Hepatocyte (in vitro differentiated cells): ENCODE data around the gene METAP1D. TPM values are rescaled to one million over a fixed set of nuclear protein-coding genes. Genes with fewer than 3 reads are reported as not detected.

Source experiments
- DNase-seq: peaks from one replicate; pipeline ENCODE4 v3.0.0-alpha.2; 2016; ENCODE audit warnings: low spot score
- H2AFZ ChIP-seq: fragments of 200-600 bp; sonication (generic); 2 replicates; pipeline ENCODE4 v1.6.0; 2016; ENCODE audit warnings: antibody characterized with exemption, mild to moderate bottlenecking
- H3K27ac ChIP-seq: fragments of 200-600 bp; sonication (generic); 2 replicates; pipeline ENCODE4 v1.5.1; 2016; ENCODE audit warnings: mild to moderate bottlenecking
- H3K27me3 ChIP-seq: fragments of 200-600 bp; sonication (generic); 2 replicates; pipeline ENCODE4 v1.6.1; 2016
- H3K36me3 ChIP-seq: fragments of 200-600 bp; sonication (generic); replicated peaks from 2 replicates; pipeline ENCODE4 v1.5.1; 2016; ENCODE audit warnings: low read depth; ENCODE audit not compliant: insufficient read depth
- H3K4me1 ChIP-seq: fragments of 200-600 bp; sonication (generic); 2 replicates; pipeline ENCODE4 v1.5.1; 2016; ENCODE audit warnings: mild to moderate bottlenecking, moderate library complexity; ENCODE audit not compliant: insufficient read depth
- H3K4me2 ChIP-seq: fragments of 200-600 bp; sonication (generic); 2 replicates; pipeline ENCODE4 v1.6.0; 2016
- H3K4me3 ChIP-seq: fragments of 200-600 bp; sonication (generic); 2 replicates; pipeline ENCODE4 v1.5.1; 2016; ENCODE audit warnings: mild to moderate bottlenecking
- H3K79me2 ChIP-seq: fragments of 200-600 bp; sonication (generic); 2 replicates; pipeline ENCODE4 v1.6.0; 2017; ENCODE audit warnings: mild to moderate bottlenecking
- H3K9me2 ChIP-seq: fragments of 200-600 bp; sonication (generic); replicated peaks from 2 replicates; pipeline ENCODE4 v1.6.0; 2017; ENCODE audit warnings: mild to moderate bottlenecking; ENCODE audit not compliant: insufficient read depth
- H3K9me3 ChIP-seq: fragments of 200-600 bp; sonication (generic); 2 replicates; pipeline ENCODE4 v1.5.1; 2016; ENCODE audit warnings: low read depth, mild to moderate bottlenecking
- H4K20me1 ChIP-seq: fragments of 200-600 bp; sonication (generic); 2 replicates; pipeline ENCODE4 v1.6.0; 2016; ENCODE audit warnings: mild to moderate bottlenecking; ENCODE audit not compliant: insufficient read depth, poor library complexity, severe bottlenecking
- CTCF ChIP-seq: fragments of 200-600 bp; sonication (generic); IDR thresholded peaks from 2 replicates; pipeline ENCODE4 v1.5.1; 2016; ENCODE audit warnings: antibody characterized with exemption, mild to moderate bottlenecking; ENCODE audit not compliant: poor library complexity
- EZH2 ChIP-seq: fragments of 200-600 bp; sonication (generic); IDR thresholded peaks from 2 replicates; pipeline ENCODE4 v1.6.1; 2016; ENCODE audit warnings: antibody characterized with exemption, mild to moderate bottlenecking, borderline replicate concordance
- EZH2phosphoT487 ChIP-seq: fragments of 200-600 bp; sonication (generic); IDR thresholded peaks from one replicate; pipeline ENCODE4 v1.6.1; 2018; ENCODE audit warnings: antibody characterized with exemption, mild to moderate bottlenecking, low read depth, moderate library complexity; ENCODE audit not compliant: unreplicated experiment, severe bottlenecking
- WGBS: methylation state at CpG from one replicate; pipeline ENCODE4 v1.1.6; 2016; ENCODE audit warnings: low lambda C conversion rate; ENCODE audit errors: missing lambda C conversion rate; 5-methylcytosine and 5-hydroxymethylcytosine counted together
- polyA plus RNA-seq: library from polyadenylated mRNA; unstranded; fragments of >200 nt; fragmentation: Nextera tagmentation; extraction: Ambion mirVana; gene quantifications from 2 replicates; pipeline ENCODE4 v1.2.1, GENCODE V29; 2016
- total RNA-seq: library from RNA; depleted of rRNA; stranded (reverse); fragments of >200 nt; gene quantifications from 2 replicates; pipeline ENCODE4 v1.2.3, GENCODE V29; 2014

METAP1D gene
- total and polyA plus RNA-seq, 2 experiments from 2014 or later: 2.8 to 6.0 TPM

- no peak overlapping the region for H3K4me3 ChIP-seq
- H3K27me3 ChIP-seq: no peaks in the 10 kb centered on the region
- no peak for TF ChIP-seq EZH2
- H3K27ac ChIP-seq: no peak overlapping the region
- H3K36me3 ChIP-seq: no peaks in the 10 kb centered on the region
- no peak overlapping the region for H3K4me2 ChIP-seq
- 89% methylated on average over 2 of the region's 2 CpGs for WGBS
- no peaks in the 10 kb centered on the region for H3K9me2 ChIP-seq
- H4K20me1 ChIP-seq: no peaks in the 10 kb centered on the region
- no peaks in the 10 kb centered on the region for H3K4me1 ChIP-seq
- DNase-seq: no peak
- no peak overlapping the region for H2AFZ ChIP-seq
- H3K9me3 ChIP-seq: no peaks in the 10 kb centered on the region
- H3K79me2 ChIP-seq: no peaks in the 10 kb centered on the region
Measured at GRCh38 chr2:171959998-171960397, 39.8 kb upstream of the METAP1D start.

DNA sequence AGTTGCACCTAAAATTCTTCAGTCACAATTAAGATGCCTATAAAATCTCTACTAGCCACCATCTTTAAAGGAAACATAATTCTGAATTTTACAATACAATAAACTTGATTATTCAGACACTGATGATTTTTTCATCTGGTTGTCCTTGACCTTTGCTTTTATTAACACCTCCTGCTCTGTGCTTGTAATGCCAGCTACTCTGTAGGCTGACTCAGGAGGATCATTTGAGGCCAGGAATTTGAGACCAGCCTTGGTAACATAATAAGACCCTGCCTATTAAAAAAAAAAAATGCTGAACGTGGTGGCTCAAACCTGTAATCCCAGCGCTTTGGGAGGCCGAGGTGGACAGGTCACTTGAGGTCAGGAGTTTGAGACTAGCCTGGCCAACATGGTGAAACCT is 39.2 kb upstream of the METAP1D start:
- Histone ChIP-seq H3K36me3 (no peaks in the 10 kb centered on the region), H3K9me3 (no peaks in the 10 kb centered on the region), H3K9me2 (no peaks in the 10 kb centered on the region), H2AFZ (no peak overlapping the region), H3K4me3 (no peak overlapping the region), H3K27ac (no peak overlapping the region), H3K4me1 (no peaks in the 10 kb centered on the region), H3K27me3 (no peaks in the 10 kb centered on the region), H4K20me1 (no peaks in the 10 kb centered on the region), H3K79me2 (no peaks in the 10 kb centered on the region), H3K4me2 (no peak overlapping the region)
- WGBS: 79% methylated on average over 3 of the region's 3 CpGs
- no peak for DNase-seq
- TF ChIP-seq EZH2: no peak
- no peak for TF ChIP-seq CTCF
- no peak for TF ChIP-seq EZH2phosphoT487

GRCh38 chr2:171963198-171963597 is 36.6 kb upstream of the METAP1D start:
- Histone ChIP-seq H3K4me1 (no peaks in the 10 kb centered on the region), H3K79me2 (no peaks in the 10 kb centered on the region), H4K20me1 (no peaks in the 10 kb centered on the region), H3K9me3 (no peaks in the 10 kb centered on the region), H3K36me3 (no peaks in the 10 kb centered on the region), H3K27me3 (no peaks in the 10 kb centered on the region), H3K27ac (no peak overlapping the region), H3K9me2 (no peaks in the 10 kb centered on the region), H2AFZ (no peak overlapping the region), H3K4me2 (no peak overlapping the region), H3K4me3 (no peak overlapping the region)
- WGBS: 86% methylated on average over 2 of the region's 2 CpGs
- TF ChIP-seq CTCF (no peak), EZH2 (no peak), EZH2phosphoT487 (no peak)
- no peak for DNase-seq

- no peaks in the 10 kb centered on the region for H3K9me2 ChIP-seq
- no peak overlapping the region for H3K27ac ChIP-seq
- no peaks in the 10 kb centered on the region for H3K27me3 ChIP-seq
- no peak overlapping the region for H3K4me3 ChIP-seq
- 44% methylated on average over 2 of the region's 2 CpGs for WGBS
- H3K79me2 ChIP-seq: no peaks in the 10 kb centered on the region
- no peak overlapping the region for H2AFZ ChIP-seq
- no peak for DNase-seq
- H3K4me2 ChIP-seq: no peak overlapping the region
- no peaks in the 10 kb centered on the region for H3K4me1 ChIP-seq
- no peaks in the 10 kb centered on the region for H3K9me3 ChIP-seq
- H3K36me3 ChIP-seq: no peaks in the 10 kb centered on the region
- TF ChIP-seq EZH2phosphoT487: no peak
- no peaks in the 10 kb centered on the region for H4K20me1 ChIP-seq
Measured at GRCh38 chr2:171964308-171964707, 35.4 kb upstream of the METAP1D start.

GRCh38 chr2:171965238-171965637 is 34.5 kb upstream of the METAP1D start:
- 92% methylated on average over 3 of the region's 3 CpGs for WGBS
- Histone ChIP-seq H3K27ac (no peak overlapping the region), H3K4me2 (no peak overlapping the region), H3K79me2 (no peaks in the 10 kb centered on the region), H3K27me3 (no peaks in the 10 kb centered on the region), H3K9me3 (no peaks in the 10 kb centered on the region), H3K9me2 (no peaks in the 10 kb centered on the region), H3K4me3 (no peak overlapping the region), H3K36me3 (no peaks in the 10 kb centered on the region), H4K20me1 (no peaks in the 10 kb centered on the region), H3K4me1 (no peaks in the 10 kb centered on the region), H2AFZ (no peak overlapping the region)
- no peak for DNase-seq
- TF ChIP-seq EZH2 (no peak), EZH2phosphoT487 (no peak), CTCF (no peak)
